Endothelial cell of umbilical vein (primary cell): ENCODE results near the gene ATXN10. TPM values are rescaled to one million over a fixed set of nuclear protein-coding genes. Genes with fewer than 3 reads are reported as not detected.

Source experiments
- BruUV-seq: library from RNA; stranded (reverse); fragments of 400-500 nt; replicated peaks from 2 replicates; lab custom pipeline; 2021; lab: Mats Ljungman, UMichigan
- CTCF ChIA-PET: fragments of 300-600, 350-600 bp; sonication (Branson Sonifier 250); formaldehyde crosslinking; loops from one replicate; lab custom pipeline; 2021; ENCODE audit warnings: antibody characterized with exemption, inconsistent platforms; lab: Charles Lee
- POLR2A ChIA-PET: fragments of 300-600, 350-600 bp; sonication (Branson Sonifier 250); formaldehyde crosslinking; loops from one replicate; lab custom pipeline; 2021; ENCODE audit warnings: antibody characterized with exemption, inconsistent platforms; lab: Charles Lee
- DNase-seq: peaks from one replicate; pipeline ENCODE4 v3.0.0-alpha.2; 2011; ENCODE audit warnings: low read depth, low spot score
- FAIRE-seq: peaks from 2 replicates; lab custom pipeline; 2011; peaks lifted over from hg19 to GRCh38; lab: Jason Lieb, UNC
- H2AFZ ChIP-seq: 2 replicates; pipeline ENCODE4 v1.6.0; 2012; ENCODE audit warnings: low read depth, low read length, control low read depth, inconsistent platforms
- H3K27ac ChIP-seq: 2 replicates; pipeline ENCODE4 v1.5.1; 2011; ENCODE audit warnings: low read depth, mild to moderate bottlenecking, control low read depth, low read length, moderate library complexity; ENCODE audit not compliant: insufficient read depth
- H3K27me3 ChIP-seq, 2 experiments: 2 replicates each; pipeline versions ENCODE4 v1.6.0 to v1.6.1; 2011; ENCODE audit warnings: low read length in 2 of 2, mixed read lengths in 1 of 2; ENCODE audit not compliant: control insufficient read depth in 2 of 2, insufficient read depth in 2 of 2
- H3K36me3 ChIP-seq, 2 experiments: 2 replicates in 1 of 2; 3 replicates in 1 of 2; pipeline ENCODE4 v1.5.1; 2011; ENCODE audit warnings: low read length in 2 of 2, mild to moderate bottlenecking in 1 of 2, moderate library complexity in 1 of 2; ENCODE audit not compliant: control insufficient read depth in 2 of 2, insufficient read depth in 2 of 2; ENCODE audit errors: extremely low read depth in 1 of 2
- H3K4me1 ChIP-seq: 3 replicates; pipeline ENCODE4 v1.5.1; 2011; ENCODE audit warnings: mild to moderate bottlenecking, low read length; ENCODE audit not compliant: control insufficient read depth, insufficient read depth; ENCODE audit errors: extremely low read depth
- H3K4me2 ChIP-seq: 2 replicates; pipeline ENCODE4 v1.6.1; 2011; ENCODE audit warnings: low read length, control low read depth, mixed read lengths; ENCODE audit not compliant: insufficient read depth
- H3K4me3 ChIP-seq, 3 experiments: fragments of 200-600 bp in 1 of 3; sonication (generic), shearing (Covaris generic) in 1 of 3; replicated peaks in 1 of 3; 2 replicates each; pipeline ENCODE4 v1.5.1; 2011 to 2016; ENCODE audit warnings: control low read depth in 3 of 3, low read length in 3 of 3, mild to moderate bottlenecking in 2 of 3, inconsistent platforms in 1 of 3, low read depth in 1 of 3, moderate library complexity in 1 of 3; ENCODE audit not compliant: insufficient read depth in 1 of 3
- H3K79me2 ChIP-seq: 2 replicates; pipeline ENCODE4 v1.6.0; 2012; ENCODE audit warnings: low read length, inconsistent platforms; ENCODE audit not compliant: control insufficient read depth, insufficient read depth
- H3K9ac ChIP-seq: replicated peaks from 2 replicates; pipeline ENCODE3; 2011; ENCODE audit warnings: low read length, control low read depth; ENCODE audit not compliant: insufficient read depth; ENCODE audit errors: extremely low read depth
- H3K9me1 ChIP-seq: replicated peaks from 3 replicates; pipeline ENCODE4 v1.6.0; 2011; ENCODE audit warnings: mild to moderate bottlenecking, low read length; ENCODE audit not compliant: control insufficient read depth, insufficient read depth; ENCODE audit errors: extremely low read depth
- H3K9me3 ChIP-seq: replicated peaks from 2 replicates; pipeline ENCODE4 v1.5.1; 2012; ENCODE audit warnings: low read length, inconsistent platforms; ENCODE audit not compliant: control insufficient read depth, insufficient read depth
- H4K20me1 ChIP-seq: replicated peaks from 2 replicates; pipeline ENCODE3; 2011; ENCODE audit warnings: mild to moderate bottlenecking, low read length; ENCODE audit not compliant: control insufficient read depth, insufficient read depth; ENCODE audit errors: extremely low read depth
- EZH2 ChIP-seq: IDR thresholded peaks from 2 replicates; pipeline ENCODE4 v1.6.1; 2012; ENCODE audit warnings: borderline replicate concordance, low read depth, mild to moderate bottlenecking, moderate library complexity, low read length, inconsistent platforms; ENCODE audit not compliant: severe bottlenecking
- FOS ChIP-seq: IDR thresholded peaks from 2 replicates; pipeline ENCODE4 v1.6.1; 2011; ENCODE audit warnings: mild to moderate bottlenecking, low read length, moderate library complexity, borderline replicate concordance; ENCODE audit not compliant: insufficient read depth
- GATA2 ChIP-seq: IDR thresholded peaks from 2 replicates; pipeline ENCODE4 v1.7.0; 2011; ENCODE audit warnings: low read depth, mild to moderate bottlenecking, moderate library complexity, mixed read lengths, low read length; ENCODE audit not compliant: insufficient read length, insufficient read depth
- JUN ChIP-seq: IDR thresholded peaks from 2 replicates; pipeline ENCODE4 v1.6.1; 2011; ENCODE audit warnings: borderline replicate concordance, low read depth; ENCODE audit not compliant: insufficient read length, insufficient read depth
- MAX ChIP-seq: IDR thresholded peaks from 2 replicates; pipeline ENCODE4 v1.6.1; 2011; ENCODE audit not compliant: insufficient read depth, insufficient read length
- MYC ChIP-seq: IDR thresholded peaks from one replicate; pipeline ENCODE4 v1.6.1; 2011; ENCODE audit warnings: mild to moderate bottlenecking, low read depth, low read length
- POLR2A ChIP-seq: IDR thresholded peaks from 2 replicates; pipeline ENCODE4 v1.6.1; 2012; ENCODE audit warnings: low read depth, mild to moderate bottlenecking, control low read depth, low read length
- POLR2AphosphoS5 ChIP-seq: IDR thresholded peaks from 2 replicates; pipeline ENCODE4 v1.6.1; 2012; ENCODE audit warnings: low read depth, mild to moderate bottlenecking, control low read depth, low read length, moderate library complexity; ENCODE audit not compliant: insufficient read depth
- dilution Hi-C: fragments of 300-500 bp; cut with MboI; formaldehyde crosslinking; loops from one replicate; pipeline ENCODE4 v1.15.0; 2019; ENCODE audit warnings: low sequenced_read_pairs; ENCODE audit not compliant: extremely low pct_ligation_motif_present
- intact Hi-C: fragments of 100-400 bp; cut with micrococcal nuclease; formaldehyde crosslinking; loops from one replicate; pipeline ENCODE4 v1.10.0; 2022
- polyA plus RNA-seq, 4 experiments: library from polyadenylated mRNA; depleted of rRNA in 3 of 4; stranded (reverse) in 3 of 4; unstranded in 1 of 4; fragments of >200 nt; gene quantifications; 2 replicates each; pipeline versions ENCODE4 v1.2.1 to v1.2.3, GENCODE V29; 2011 to 2012; ENCODE audit warnings: missing spikeins in 1 of 4
- total RNA-seq: library from RNA; stranded (reverse); gene quantifications from 2 replicates; pipeline ENCODE4 v1.2.3, GENCODE V29; 2021
- TF ChIP-seq, protein P1 (sequence below), 2 donors: IDR thresholded peaks; 1 replicate in 1 of 2; 2 replicates in 1 of 2; pipeline ENCODE4 v1.5.1; 2011; ENCODE audit warnings: low read length in 2 of 2, mild to moderate bottlenecking in 2 of 2, moderate library complexity in 2 of 2, control low read depth in 1 of 2, inconsistent platforms in 1 of 2, low read depth in 1 of 2; ENCODE audit not compliant: insufficient read depth in 1 of 2; ENCODE audit errors: extremely low read depth in 1 of 2

ATXN10 gene
- total and polyA plus RNA-seq, 2 donors (not counting 3 experiments of a cell fraction or from before 2014, with no cell fraction given), result 73.2 to 91.9 TPM

DNA sequence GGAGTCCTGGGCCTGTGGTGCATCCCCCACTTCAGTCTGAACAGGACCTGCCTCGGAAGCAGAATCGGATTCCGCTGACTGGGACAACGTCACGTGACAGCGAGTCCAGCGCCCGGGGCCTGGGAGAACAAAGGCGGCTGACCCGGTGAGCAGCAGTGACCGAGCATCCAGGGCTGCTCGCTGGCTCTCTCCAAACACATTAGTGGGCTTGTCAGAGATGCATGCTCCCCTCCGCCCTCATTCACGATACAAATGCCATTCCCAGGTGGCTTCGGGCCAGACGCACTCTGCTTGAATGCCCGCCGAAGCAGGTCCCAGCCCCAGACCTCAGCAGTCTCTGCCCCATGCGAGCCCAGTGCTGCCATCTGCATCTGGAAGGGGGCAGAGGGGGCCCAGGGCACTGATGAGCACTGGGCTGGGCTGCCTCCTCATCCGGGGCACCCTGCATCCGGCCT is 214.3 kb downstream of the ATXN10 start:
- Histone ChIP-seq H3K9ac (no peak overlapping the region), H3K36me3 (no peaks in the 10 kb centered on the region), H3K4me3 (no peak overlapping the region), H3K27ac (no peak overlapping the region), H3K79me2 (no peaks in the 10 kb centered on the region), H4K20me1 (no peaks in the 10 kb centered on the region), H3K9me3 (no peaks in the 10 kb centered on the region), H3K9me1 (no peaks in the 10 kb centered on the region), H2AFZ (no peak overlapping the region), H3K27me3 (peaks cover 7% of the 10 kb centered on the region in 2 experiments), H3K4me1 (no peaks in the 10 kb centered on the region), H3K4me2 (no peak overlapping the region)
- FAIRE-seq, result no peak
- POLR2A ChIA-PET, result no interaction called here
- TF ChIP-seq POLR2A, result no peak
- no peak for TF ChIP-seq JUN
- no peak for TF ChIP-seq MAX
- no peak for TF ChIP-seq EZH2
- no peak for TF ChIP-seq POLR2AphosphoS5
- no peak for TF ChIP-seq MYC
- TF ChIP-seq, protein P1, sequence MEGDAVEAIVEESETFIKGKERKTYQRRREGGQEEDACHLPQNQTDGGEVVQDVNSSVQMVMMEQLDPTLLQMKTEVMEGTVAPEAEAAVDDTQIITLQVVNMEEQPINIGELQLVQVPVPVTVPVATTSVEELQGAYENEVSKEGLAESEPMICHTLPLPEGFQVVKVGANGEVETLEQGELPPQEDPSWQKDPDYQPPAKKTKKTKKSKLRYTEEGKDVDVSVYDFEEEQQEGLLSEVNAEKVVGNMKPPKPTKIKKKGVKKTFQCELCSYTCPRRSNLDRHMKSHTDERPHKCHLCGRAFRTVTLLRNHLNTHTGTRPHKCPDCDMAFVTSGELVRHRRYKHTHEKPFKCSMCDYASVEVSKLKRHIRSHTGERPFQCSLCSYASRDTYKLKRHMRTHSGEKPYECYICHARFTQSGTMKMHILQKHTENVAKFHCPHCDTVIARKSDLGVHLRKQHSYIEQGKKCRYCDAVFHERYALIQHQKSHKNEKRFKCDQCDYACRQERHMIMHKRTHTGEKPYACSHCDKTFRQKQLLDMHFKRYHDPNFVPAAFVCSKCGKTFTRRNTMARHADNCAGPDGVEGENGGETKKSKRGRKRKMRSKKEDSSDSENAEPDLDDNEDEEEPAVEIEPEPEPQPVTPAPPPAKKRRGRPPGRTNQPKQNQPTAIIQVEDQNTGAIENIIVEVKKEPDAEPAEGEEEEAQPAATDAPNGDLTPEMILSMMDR (IDR thresholded peaks at IDR 0.05; ENCODE audit: extremely low read depth in 1 of 2, insufficient read depth in 1 of 2, low read depth in 1 of 2, low read length in 2 of 2), result no peak
- no peak for TF ChIP-seq FOS
- TF ChIP-seq GATA2, result no peak
- DNase-seq, result no peak
- dilution Hi-C loops (no loop called here), intact Hi-C loops (no loop called here)
- BruUV-seq, result no TSS peak
- CTCF ChIA-PET, result no interaction called here
